ENCODE data around the gene RFC4. TPM values are rescaled to one million over a fixed set of nuclear protein-coding genes. Genes with fewer than 3 reads are reported as not detected.

RFC4 gene
- total and polyA plus RNA-seq, 2 experiments from 2014 or later: 73.3 to 107 TPM

DNA sequence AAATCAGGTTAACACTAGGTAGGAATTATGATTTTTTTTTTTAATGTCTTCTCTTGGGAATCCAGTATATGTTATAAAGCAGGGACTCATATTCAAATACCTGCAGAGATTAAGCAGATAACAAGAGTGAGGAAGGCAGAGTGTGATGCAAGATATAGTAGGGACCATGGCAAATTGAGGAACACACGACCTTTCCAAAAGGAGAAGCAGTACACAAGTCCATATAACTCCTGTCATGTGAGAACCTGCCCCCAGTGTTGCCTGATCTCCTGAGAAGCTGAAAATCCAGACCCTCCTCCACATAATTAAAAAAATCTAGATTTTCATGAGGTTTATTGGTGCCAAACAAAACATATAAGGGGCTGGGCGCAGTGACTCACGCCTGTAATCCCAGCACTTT, 3.6 kb downstream of the RFC4 start:
- H3K9me2 ChIP-seq (ENCODE audit: insufficient read depth): no peaks in the 10 kb centered on the region
- no peak overlapping the region for H2AFZ ChIP-seq
- no peaks in the 10 kb centered on the region for H3K9me3 Mint-ChIP-seq
- H3K27me3 ChIP-seq (ENCODE audit: insufficient read depth): no peaks in the 10 kb centered on the region
- no peak overlapping the region for H3K27ac ChIP-seq (ENCODE audit: low read depth)
- TF ChIP-seq, protein P1, sequence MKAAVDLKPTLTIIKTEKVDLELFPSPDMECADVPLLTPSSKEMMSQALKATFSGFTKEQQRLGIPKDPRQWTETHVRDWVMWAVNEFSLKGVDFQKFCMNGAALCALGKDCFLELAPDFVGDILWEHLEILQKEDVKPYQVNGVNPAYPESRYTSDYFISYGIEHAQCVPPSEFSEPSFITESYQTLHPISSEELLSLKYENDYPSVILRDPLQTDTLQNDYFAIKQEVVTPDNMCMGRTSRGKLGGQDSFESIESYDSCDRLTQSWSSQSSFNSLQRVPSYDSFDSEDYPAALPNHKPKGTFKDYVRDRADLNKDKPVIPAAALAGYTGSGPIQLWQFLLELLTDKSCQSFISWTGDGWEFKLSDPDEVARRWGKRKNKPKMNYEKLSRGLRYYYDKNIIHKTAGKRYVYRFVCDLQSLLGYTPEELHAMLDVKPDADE (IDR thresholded peaks at IDR 0.05): no peak
- TF ChIP-seq JUNB (IDR thresholded peaks at IDR 0.05; ENCODE audit: unreplicated experiment) (no peak), STAT1 (IDR thresholded peaks at IDR 0.05; ENCODE audit: unreplicated experiment) (no peak), ZNF114 (CRISPR knock-in tag; IDR thresholded peaks at IDR 0.05) (no peak), POLR2AphosphoS5 (IDR thresholded peaks at IDR 0.05; ENCODE audit: low read depth) (no peak)
- TF ChIP-seq, protein P2, sequence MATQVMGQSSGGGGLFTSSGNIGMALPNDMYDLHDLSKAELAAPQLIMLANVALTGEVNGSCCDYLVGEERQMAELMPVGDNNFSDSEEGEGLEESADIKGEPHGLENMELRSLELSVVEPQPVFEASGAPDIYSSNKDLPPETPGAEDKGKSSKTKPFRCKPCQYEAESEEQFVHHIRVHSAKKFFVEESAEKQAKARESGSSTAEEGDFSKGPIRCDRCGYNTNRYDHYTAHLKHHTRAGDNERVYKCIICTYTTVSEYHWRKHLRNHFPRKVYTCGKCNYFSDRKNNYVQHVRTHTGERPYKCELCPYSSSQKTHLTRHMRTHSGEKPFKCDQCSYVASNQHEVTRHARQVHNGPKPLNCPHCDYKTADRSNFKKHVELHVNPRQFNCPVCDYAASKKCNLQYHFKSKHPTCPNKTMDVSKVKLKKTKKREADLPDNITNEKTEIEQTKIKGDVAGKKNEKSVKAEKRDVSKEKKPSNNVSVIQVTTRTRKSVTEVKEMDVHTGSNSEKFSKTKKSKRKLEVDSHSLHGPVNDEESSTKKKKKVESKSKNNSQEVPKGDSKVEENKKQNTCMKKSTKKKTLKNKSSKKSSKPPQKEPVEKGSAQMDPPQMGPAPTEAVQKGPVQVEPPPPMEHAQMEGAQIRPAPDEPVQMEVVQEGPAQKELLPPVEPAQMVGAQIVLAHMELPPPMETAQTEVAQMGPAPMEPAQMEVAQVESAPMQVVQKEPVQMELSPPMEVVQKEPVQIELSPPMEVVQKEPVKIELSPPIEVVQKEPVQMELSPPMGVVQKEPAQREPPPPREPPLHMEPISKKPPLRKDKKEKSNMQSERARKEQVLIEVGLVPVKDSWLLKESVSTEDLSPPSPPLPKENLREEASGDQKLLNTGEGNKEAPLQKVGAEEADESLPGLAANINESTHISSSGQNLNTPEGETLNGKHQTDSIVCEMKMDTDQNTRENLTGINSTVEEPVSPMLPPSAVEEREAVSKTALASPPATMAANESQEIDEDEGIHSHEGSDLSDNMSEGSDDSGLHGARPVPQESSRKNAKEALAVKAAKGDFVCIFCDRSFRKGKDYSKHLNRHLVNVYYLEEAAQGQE (IDR thresholded peaks at IDR 0.05; ENCODE audit: unreplicated experiment): no peak
- H3K4me3 Mint-ChIP-seq: no peak overlapping the region
- DNase-seq (ENCODE audit: low spot score) (no peak), ATAC-seq (no peak)
- no peak overlapping the region for H3K4me3 ChIP-seq
- H4K20me1 ChIP-seq (replicated peaks; ENCODE audit: insufficient read depth): peaks cover 13% of the 10 kb centered on the region
- peaks cover 15% of the 10 kb centered on the region for H3F3A ChIP-seq (replicated peaks; ENCODE audit: low read depth)
- no peaks in the 10 kb centered on the region for H3K27me3 Mint-ChIP-seq (ENCODE audit: insufficient read depth, low read depth, poor library complexity)
- H3K79me2 ChIP-seq (replicated peaks; ENCODE audit: insufficient read depth): peaks cover 36% of the 10 kb centered on the region
- no peak overlapping the region for H3K27ac Mint-ChIP-seq
- H3K36me3 Mint-ChIP-seq (ENCODE audit: low read depth): peaks cover 68% of the 10 kb centered on the region
- H3K36me3 ChIP-seq (ENCODE audit: insufficient read depth): peaks cover 62% of the 10 kb centered on the region
- H3K4me1 Mint-ChIP-seq: peaks cover 6% of the 10 kb centered on the region; the same call in 2 of the 3 replicates
- H3K4me2 ChIP-seq: no peak overlapping the region
- peaks cover 14% of the 10 kb centered on the region; the same call in 1 of the 2 replicates for H3K4me1 ChIP-seq (ENCODE audit: insufficient read depth)

DNA sequence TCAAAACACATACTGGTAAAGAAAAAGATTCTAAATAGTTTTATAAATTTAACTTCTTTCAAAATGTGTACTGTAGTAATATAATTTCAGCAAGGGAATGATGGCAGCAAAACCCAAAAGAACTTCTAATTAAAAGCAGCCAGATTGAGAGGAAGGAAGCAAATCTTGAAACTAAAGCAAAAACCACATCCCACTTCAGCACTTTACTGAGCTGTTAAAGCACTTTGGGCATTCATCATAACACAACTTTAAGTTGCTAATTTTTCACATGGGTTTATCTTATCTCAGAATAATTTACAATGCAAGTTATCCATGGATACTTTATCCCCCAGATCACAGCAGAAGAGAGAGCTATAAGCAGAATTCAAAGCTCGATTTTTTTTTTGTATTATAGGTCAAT, 6.0 kb downstream of the RFC4 start:
- no peaks in the 10 kb centered on the region for H3K27me3 ChIP-seq (ENCODE audit: insufficient read depth)
- DNase-seq (ENCODE audit: low spot score): no peak
- H3F3A ChIP-seq (replicated peaks; ENCODE audit: low read depth): peaks cover 11% of the 10 kb centered on the region
- Mint-ChIP-seq H3K9me3 (no peaks in the 10 kb centered on the region), H3K27me3 (ENCODE audit: insufficient read depth, low read depth, poor library complexity) (no peaks in the 10 kb centered on the region), H3K36me3 (ENCODE audit: low read depth) (peaks cover 89% of the 10 kb centered on the region), H3K27ac (no peak overlapping the region), H3K4me3 (no peak overlapping the region), H3K4me1 (no peaks in the 10 kb centered on the region; the same call in 2 of the 3 replicates)
- no peak overlapping the region for H3K27ac ChIP-seq (ENCODE audit: low read depth)
- no peak overlapping the region for H3K4me3 ChIP-seq
- peaks cover 16% of the 10 kb centered on the region for H4K20me1 ChIP-seq (replicated peaks; ENCODE audit: insufficient read depth)
- H3K9me2 ChIP-seq (ENCODE audit: insufficient read depth): no peaks in the 10 kb centered on the region
- H3K4me2 ChIP-seq: no peak overlapping the region
- H3K36me3 ChIP-seq (ENCODE audit: insufficient read depth): peaks cover 81% of the 10 kb centered on the region
- no peak for ATAC-seq
- H3K4me1 ChIP-seq (ENCODE audit: insufficient read depth): peaks cover under 1% of the 10 kb centered on the region; the same call in 1 of the 2 replicates
- peaks cover 26% of the 10 kb centered on the region for H3K79me2 ChIP-seq (replicated peaks; ENCODE audit: insufficient read depth)
- TF ChIP-seq, protein P2 (IDR thresholded peaks at IDR 0.05; ENCODE audit: unreplicated experiment): no peak
- no peak overlapping the region for H2AFZ ChIP-seq
